GM21526 (cell line): ENCODE data around the gene PSMB11.

Source experiments
- ATAC-seq: cut with Tn5 transposase; IDR thresholded peaks from one replicate; pipeline ENCODE4 v1.9.1; 2021; ENCODE audit warnings: moderate library complexity; ENCODE audit not compliant: unreplicated experiment, low FRiP score

Gene PSMB11

DNA sequence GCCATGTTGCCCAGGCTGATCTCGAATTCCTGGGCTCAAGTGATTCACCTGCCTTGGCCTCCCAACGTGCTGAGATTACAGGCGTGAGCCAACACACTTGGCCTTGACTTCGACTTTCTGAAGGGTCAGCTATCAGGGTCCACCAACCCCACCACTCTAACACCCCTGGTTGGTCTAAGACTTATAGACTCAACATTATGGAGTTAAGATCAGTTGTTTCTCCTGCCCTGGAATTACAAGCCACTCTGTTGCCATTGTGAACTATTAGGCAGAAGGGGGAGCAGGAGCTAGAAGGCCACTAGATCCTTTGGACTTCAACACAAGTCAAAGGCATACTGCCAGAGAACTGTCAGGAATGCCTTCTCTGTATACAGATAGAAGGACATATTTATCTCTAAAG lies 1.9 kb upstream of the PSMB11 start:
- no peak for ATAC-seq

- ATAC-seq, result no peak
These were observed 283 bp upstream of the PSMB11 start for GRCh38 chr14:23041729-23042128.

GRCh38 chr14:23043145-23043544 lies 1.1 kb downstream of the PSMB11 start:
- no peak for ATAC-seq

- ATAC-seq, result no peak
These were observed 1.7 kb downstream of the PSMB11 start for GRCh38 chr14:23043754-23044153.

- ATAC-seq, result no peak
These were observed 2.8 kb downstream of the PSMB11 start for GRCh38 chr14:23044840-23045239.

DNA sequence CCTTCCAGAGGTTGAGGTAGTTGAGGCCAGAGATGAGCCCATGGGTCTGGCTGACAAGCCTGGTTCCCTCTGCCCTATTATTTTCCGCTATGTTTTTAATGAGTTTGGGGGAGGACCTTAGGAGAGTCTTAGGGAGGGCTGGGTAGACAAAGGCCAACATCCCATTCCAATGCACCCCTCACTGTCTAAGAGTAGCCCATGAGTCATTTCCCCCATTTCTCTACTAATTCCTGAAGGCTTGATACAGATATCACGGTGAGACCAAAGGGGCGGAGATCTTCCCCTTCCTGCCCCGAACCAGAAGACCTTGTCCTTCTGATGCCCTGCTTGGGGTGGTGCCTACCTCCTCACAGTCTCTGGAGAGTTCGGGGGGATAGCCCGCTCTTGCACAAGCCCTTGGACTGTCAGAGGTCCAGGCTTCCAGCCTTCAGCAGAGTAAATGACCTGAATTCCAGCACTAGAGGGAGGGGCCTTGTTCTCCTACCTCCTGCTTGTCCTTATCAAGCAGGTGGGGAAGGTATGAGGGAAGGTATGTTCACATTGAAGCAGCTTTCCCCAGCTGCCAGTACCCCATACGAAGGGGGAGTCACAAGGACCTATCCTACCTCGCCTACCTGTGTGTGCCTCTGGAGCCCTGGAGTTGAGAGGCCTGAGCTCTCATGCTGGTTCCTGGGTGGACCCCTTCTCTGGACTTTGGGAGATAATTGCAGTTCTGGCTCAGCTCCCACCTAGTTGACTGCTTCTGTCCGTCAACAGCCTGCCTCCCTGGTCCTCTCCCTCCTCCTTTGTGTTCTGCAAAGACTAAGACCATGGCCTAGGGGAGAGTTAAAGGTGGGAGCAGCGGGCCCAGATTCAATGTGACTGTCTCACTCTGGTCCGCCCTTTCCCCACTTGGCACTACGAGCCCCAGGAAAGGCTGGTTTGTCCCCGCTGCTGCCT lies 3.7 kb downstream of the PSMB11 start:
- ATAC-seq, result no peak

- no peak for ATAC-seq
These were observed 5.1 kb downstream of the PSMB11 start for GRCh38 chr14:23047034-23047634.

DNA sequence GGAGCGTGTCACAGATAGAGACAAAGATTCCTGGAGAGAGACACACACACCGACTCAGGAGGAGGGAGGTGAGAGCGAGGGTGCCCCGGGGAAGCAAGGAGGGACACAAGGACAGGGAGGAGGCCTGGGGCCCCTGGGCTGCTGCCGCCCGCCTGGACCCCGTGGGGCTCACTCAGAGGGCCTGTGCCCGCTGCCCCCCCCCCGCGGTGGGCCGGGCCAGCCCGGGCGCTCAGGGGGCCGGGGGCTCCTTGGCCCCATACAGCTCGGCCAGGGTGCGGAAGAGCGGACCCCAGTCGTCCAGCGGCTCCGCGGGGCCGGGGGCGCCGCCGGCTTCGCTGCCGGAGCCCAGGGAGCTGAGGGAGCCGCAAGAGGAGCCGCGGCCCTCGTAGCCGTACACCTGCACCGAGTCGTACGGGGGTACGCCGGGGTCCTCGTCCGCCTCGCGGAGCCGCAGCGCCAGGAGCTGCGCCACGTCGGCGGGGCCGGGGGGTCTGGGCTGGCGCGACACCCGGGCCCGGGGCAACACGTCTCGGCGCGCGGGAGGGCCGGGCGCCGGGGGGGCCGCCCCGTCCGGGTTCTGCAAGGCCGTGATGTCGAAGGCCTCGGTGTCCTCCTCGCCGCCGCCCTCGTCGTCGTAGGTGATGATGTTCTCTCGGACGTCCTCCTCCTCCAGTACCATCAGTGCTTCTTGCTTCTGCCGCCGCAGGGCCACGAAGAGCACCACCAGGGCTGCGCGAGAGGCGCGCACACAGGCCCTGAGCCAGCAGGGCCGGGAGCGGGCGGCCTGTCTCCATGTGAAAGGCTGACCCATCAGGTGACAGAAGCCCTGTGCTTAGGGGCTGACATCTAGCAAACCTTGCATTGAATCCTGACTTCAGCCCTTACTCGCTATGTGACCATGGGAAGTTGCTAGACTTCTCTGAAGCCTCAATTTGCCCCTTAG lies 6.0 kb downstream of the PSMB11 start:
- ATAC-seq, result no peak

DNA sequence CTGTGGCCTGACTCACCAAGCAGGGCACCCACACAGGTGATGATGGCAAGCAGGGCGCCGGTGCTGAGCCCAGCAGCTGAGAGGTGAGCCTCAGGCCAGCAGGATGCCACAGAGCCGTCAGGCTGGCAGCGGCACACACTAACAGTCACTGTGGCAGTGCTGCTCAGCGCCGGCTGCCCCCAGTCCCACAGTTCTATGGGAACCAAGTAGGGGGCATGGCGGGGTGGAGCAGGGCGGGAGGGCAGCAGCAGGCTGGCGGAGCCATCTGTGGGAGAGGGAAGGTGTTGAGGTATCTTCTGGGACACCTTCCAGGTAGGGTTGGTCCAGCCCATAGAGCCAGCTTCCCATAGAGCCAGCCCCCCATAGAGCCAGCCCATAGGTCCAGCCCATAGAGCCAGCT lies 7.0 kb downstream of the PSMB11 start:
- ATAC-seq, result no peak

GRCh38 chr14:23051141-23052057 lies 9.4 kb downstream of the PSMB11 start:
- ATAC-seq, result no peak

GRCh38 chr14:23052182-23052623 lies 10.2 kb downstream of the PSMB11 start:
- no peak for ATAC-seq

GRCh38 chr14:23052671-23053070 lies 10.7 kb downstream of the PSMB11 start:
- no peak for ATAC-seq

DNA sequence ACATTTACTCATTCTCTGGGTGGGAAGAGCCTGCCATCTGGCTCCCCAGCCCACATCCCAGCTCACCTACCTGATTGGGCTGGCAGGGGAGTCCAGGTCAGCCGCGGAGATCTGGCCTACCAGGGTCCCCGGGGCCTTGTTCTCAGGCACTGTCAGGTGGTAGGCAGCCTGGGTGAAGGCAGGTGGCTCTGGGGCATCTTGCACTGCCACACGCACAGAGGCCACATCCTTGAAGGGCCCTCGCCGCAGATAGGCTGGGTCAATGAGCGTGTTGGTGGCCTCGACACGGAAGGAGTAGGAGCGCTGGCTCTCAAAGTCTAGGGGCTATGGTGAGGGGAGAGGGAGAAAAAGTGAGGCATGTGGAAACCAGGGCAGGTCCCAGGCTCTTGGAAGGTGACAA lies 11.4 kb downstream of the PSMB11 start:
- ATAC-seq, result no peak

DNA sequence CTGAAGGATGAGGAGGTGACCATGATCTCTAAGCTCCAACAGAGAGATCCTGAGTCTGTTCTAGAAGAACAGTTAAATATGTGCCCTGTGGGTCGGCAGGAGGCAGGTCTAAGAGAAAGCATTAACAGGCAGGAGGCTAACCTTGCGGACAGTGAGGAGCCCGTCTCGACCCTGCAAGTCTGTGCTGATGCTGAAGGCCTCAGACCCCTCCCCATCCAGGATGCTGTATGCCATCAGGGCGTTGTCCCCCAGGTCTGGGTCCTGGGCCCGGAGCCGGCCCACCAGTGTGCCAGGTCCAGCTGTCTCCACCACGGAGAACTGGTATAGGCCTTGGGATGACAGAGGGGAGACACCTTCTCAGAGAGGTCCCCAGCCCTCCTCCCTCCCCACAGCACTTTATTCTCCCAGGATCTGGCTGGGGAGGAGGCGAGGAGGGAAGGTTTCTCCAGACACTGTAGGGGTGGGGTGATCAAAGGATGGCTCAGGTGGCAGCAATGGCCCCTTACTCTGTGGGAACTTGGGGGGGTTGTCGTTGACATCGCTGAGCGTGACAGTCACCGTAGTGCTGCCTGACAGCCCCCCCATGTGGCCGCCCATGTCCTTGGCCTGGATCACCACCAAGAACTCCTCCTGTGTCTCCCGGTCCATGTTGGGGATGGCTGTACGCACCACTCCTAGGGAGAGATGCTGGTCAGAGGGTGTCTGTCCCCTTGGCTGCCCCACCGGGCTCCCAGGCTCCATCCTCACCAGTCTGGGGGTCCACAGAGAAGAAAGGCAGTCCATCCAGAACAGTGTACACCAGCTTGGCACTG lies 12.2 kb downstream of the PSMB11 start:
- no peak for ATAC-seq

DNA sequence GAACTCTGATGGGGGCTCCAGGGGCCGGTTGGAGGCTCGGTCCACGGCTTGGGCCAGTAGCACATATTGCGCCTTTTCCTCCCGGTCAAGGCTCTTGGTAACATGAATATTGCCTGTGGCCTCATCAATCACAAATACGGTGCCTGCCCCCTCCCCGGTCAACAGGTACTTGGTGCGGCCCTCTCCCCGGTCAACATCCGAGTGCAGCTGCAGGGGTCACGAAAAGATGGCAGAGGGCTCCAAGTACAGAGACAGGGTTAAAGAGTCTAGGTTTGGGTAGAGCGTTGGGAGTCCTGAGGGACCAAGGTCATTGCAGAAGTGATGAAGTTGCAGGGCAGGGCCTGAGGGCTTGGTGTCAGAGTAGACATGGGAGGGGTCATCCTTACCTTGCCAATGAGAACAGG lies 13.1 kb downstream of the PSMB11 start:
- ATAC-seq, result no peak

DNA sequence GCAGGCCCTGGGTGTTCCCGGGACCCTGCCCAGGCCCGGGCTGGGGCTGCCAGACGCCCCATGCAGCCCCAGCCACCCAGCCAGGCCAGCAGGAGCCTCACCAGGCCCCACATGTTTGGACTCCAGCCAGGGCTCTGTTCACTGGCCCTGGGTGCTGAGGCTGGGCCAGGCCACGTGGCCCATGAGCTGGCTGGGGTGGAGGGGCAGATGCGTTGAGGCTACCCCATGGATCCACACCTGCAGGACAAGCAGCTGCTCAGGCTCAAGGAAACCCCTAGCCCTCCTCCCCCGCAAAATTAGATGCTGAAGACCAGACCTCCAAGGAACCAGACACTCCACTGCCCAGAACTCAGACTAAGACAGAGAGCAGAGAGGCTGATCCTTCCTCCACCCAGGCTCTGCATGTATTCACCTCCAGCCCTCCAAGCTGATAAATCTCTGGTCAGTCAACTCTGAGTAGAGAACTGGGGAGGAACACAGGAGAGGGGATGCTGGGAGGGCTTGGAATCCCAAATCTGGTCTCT lies 13.7 kb downstream of the PSMB11 start:
- ATAC-seq, result no peak

DNA sequence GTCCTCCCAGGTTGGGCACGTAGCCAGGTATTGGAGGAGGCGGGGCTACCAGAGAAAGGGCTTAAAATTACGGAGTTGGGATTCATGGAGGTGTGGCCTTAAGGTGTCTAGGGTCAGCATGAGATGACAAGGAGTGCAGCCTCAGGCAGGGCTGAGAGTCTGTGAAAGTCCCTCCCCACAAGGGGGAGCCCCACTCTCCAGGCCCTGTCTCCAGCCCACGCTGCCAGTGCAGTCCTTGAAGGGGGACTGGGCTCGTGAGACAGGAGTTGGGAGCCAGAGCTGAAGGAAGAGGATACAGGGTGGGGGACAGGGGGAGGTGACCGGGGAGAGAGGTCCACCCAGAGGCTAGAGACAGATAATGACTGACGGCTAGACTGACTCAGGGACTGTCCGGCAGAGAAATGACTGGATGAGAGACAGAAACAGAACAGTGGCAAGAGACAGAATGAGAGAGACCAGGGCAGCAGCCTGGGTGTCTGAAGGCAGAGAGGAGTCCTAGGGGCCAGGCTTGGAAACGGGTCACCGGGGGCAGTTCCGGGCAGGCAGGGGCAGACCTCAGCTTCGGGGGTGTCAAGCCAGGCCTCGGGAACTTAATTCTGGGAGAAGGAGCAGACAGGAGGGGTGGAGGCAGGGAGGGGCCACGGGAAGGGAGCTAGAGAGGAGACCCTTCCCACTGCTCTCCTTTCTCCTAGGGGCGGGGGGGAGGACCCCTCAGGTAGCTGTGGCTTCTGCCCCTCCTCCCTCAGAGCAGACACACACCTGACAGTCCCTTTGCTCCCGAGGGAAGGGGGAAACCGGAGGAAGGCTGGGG lies 14.3 kb downstream of the PSMB11 start:
- ATAC-seq, result peak; percentile 46
